ENCODE measurements around the gene DDX47.

GRCh38 chr12:12837813-12838153, 24.6 kb downstream of the DDX47 start:
- TF ChIP-seq CTCF (CRISPR knock-in tag; IDR thresholded peaks at IDR 0.05) (no peak), XBP1 (CRISPR knock-in tag; IDR thresholded peaks at IDR 0.05) (no peak)

All from HepG2 (cell line).